SK-N-MC (cell line): Measurements from ENCODE around the gene PMFBP1.

Experiments used
- EZH2 ChIP-seq: fragments of 200-600 bp; sonication (generic); IDR thresholded peaks from one replicate; pipeline ENCODE4 v1.6.1; 2017; ENCODE audit warnings: antibody characterized with exemption
- FOXP2 ChIP-seq: optimal IDR thresholded peaks from 2 replicates; pipeline ENCODE3; 2011; ENCODE audit warnings: mild to moderate bottlenecking, moderate library complexity; ENCODE audit not compliant: insufficient read depth; ENCODE audit errors: extremely low read length, control extremely low read depth
- POLR2AphosphoS5 ChIP-seq: IDR thresholded peaks from 2 replicates; pipeline ENCODE4 v1.6.1; 2012; ENCODE audit warnings: mild to moderate bottlenecking, low read depth, low read length, borderline replicate concordance

DNA sequence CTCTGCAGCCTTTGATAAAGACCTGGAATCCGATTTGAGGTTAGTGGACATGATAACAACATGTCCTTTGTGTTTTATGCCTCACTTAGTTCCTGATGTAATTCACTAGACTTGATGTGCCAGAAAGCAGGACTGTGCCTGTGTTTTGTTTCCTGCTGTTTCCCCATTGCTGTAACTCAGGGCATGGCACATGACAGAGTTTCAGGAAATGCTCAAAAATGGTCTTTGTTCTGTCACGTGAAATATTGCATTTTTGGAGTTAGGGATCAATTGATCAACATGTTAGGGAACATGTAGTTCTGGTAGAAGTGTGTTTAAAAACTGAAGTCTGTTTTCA is 45.6 kb downstream of the PMFBP1 start:
- TF ChIP-seq POLR2AphosphoS5 (no peak), EZH2 (no peak), FOXP2 (no peak)
